ENCODE measurements around the gene WDHD1. TPM values are rescaled to one million over a fixed set of nuclear protein-coding genes. Genes with fewer than 3 reads are reported as not detected.

Gene WDHD1
- total and polyA plus RNA-seq, 2 of the 4 experiments (the other 2 are of a cell fraction), result 4.4 to 13.1 TPM

- H3K79me1 ChIP-seq (ENCODE audit: low read depth in 1 of 2, low read length in 2 of 2), result no peaks in the 10 kb centered on the region
- no peak overlapping the region for H3K18ac ChIP-seq (ENCODE audit: low read depth, low read length)
- no TSS peak for BruUV-seq (replicated peaks)
- no peak overlapping the region for H4K8ac ChIP-seq (ENCODE audit: low read depth in 2 of 2, low read length in 2 of 2)
- no peak overlapping the region for H3K23ac ChIP-seq (ENCODE audit: low read depth, low read length)
- H3K36me3 ChIP-seq (ENCODE audit: control insufficient read depth, insufficient read depth, low read length), result 0 out of 2 replicates have a peak, but pooled peaks cover 2% of the 10 kb centered on the region
- no peaks in the 10 kb centered on the region for H4K20me1 ChIP-seq (ENCODE audit: insufficient read depth, low read length)
- H2BK20ac ChIP-seq (ENCODE audit: low read depth, low read length), result no peak overlapping the region
- H4K5ac ChIP-seq (ENCODE audit: low read depth, low read length), result no peak overlapping the region
- no peak overlapping the region for H2BK120ac ChIP-seq (ENCODE audit: low read depth, low read length)
- H3K14ac ChIP-seq (replicated peaks; ENCODE audit: low read depth, low read length), result no peak overlapping the region
- H2AK9ac ChIP-seq (replicated peaks; ENCODE audit: low read depth, low read length, poor library complexity), result no peak overlapping the region
- no peak for ATAC-seq (ENCODE audit: low read depth)
- H2BK15ac ChIP-seq (ENCODE audit: low read depth, low read length), result no peak overlapping the region
- no peaks in the 10 kb centered on the region for H3K9me1 ChIP-seq (ENCODE audit: insufficient read depth, low read length)
- H3K4me3 ChIP-seq (ENCODE audit: insufficient read depth, low read depth, low read length), result no peak overlapping the region
- no peaks in the 10 kb centered on the region for H3K4me1 ChIP-seq (ENCODE audit: control insufficient read depth, insufficient read depth, low read length)
- WGBS, 2 experiments (ENCODE audit: extremely low coverage in 2 of 2, insufficient read length in 1 of 2), result no CpG with 5 or more reads among the region's 4 CpGs
- no peak overlapping the region for H3K4me2 ChIP-seq (ENCODE audit: low read depth, low read length)
- dilution Hi-C loops (cut with HindIII; ENCODE audit: low sequenced_read_pairs, unreplicated experiment) (no loop called here), in situ Hi-C loops (cut with MboI; ENCODE audit: low sequenced_read_pairs) (no loop called here), intact Hi-C loops (cut with micrococcal nuclease) (no loop called here)
- CTCF ChIA-PET, result no interaction called here
- POLR2A ChIA-PET (ENCODE audit: unreplicated experiment), result no interaction called here
- no peaks in the 10 kb centered on the region for H3K27me3 ChIP-seq (ENCODE audit: control insufficient read depth, insufficient read depth, low read length)
- no peak for DNase-seq
- no peak overlapping the region for H4K91ac ChIP-seq (ENCODE audit: insufficient read depth, low read depth, low read length)
- no peak for TF ChIP-seq POLR2A (IDR thresholded peaks at IDR 0.05; ENCODE audit: low read depth, low read length)
- no peak for TF ChIP-seq MAZ (IDR thresholded peaks at IDR 0.05; ENCODE audit: borderline replicate concordance, low read depth, low read length)
- no peak for TF ChIP-seq CHD1 (IDR thresholded peaks at IDR 0.05; ENCODE audit: low read depth, low read length)
- no peak for TF ChIP-seq MXI1 (IDR thresholded peaks at IDR 0.05; ENCODE audit: borderline replicate concordance, low read depth, low read length)
- H3K56ac ChIP-seq (ENCODE audit: extremely low read depth, insufficient read depth, low read length), result no peak overlapping the region
- no peak overlapping the region for H2AFZ ChIP-seq (replicated peaks; ENCODE audit: low read length, poor library complexity)
- no peaks in the 10 kb centered on the region; the same call in 1 of the 2 replicates for H3K9me3 ChIP-seq (ENCODE audit: control insufficient read depth, insufficient read depth, low read length)
- no peak overlapping the region for H3K4ac ChIP-seq (ENCODE audit: low read depth, low read length)
- H3K9ac ChIP-seq (ENCODE audit: low read depth, low read length), result no peak overlapping the region
- no peak overlapping the region for H2BK5ac ChIP-seq (ENCODE audit: low read depth, low read length, poor library complexity, severe bottlenecking)
- no peak overlapping the region for H2AK5ac ChIP-seq (ENCODE audit: low read depth, low read length)
- H3K27ac ChIP-seq (ENCODE audit: insufficient read depth, low read length), result no peak overlapping the region
These were observed 80.4 kb downstream of the WDHD1 start for GRCh38 chr14:54946500-54946899.

Measured in IMR-90 (cell line).